Panc1 (cell line): ENCODE measurements around the gene PDE10A. TPM values are rescaled to one million over a fixed set of nuclear protein-coding genes. Genes with fewer than 3 reads are reported as not detected.

Source experiments
- ATAC-seq: fragments of 200-7000 bp; cut with Tn5 transposase; 2 replicates; pipeline ENCODE4 v1.9.1; 2020; ENCODE audit warnings: mild to moderate bottlenecking, moderate library complexity
- BruUV-seq: library from RNA; stranded (reverse); fragments of 400-500 nt; replicated peaks from 2 replicates; lab custom pipeline; 2021; lab: Mats Ljungman, UMichigan
- CTCF ChIA-PET: fragments of 300-600 bp; sonication (Branson Sonifier 250); formaldehyde crosslinking; loops from one replicate; lab custom pipeline; 2022; ENCODE audit warnings: antibody characterized with exemption; lab: Charles Lee
- POLR2A ChIA-PET: fragments of 300-600 bp; sonication (Branson Sonifier 250); formaldehyde crosslinking; loops from one replicate; lab custom pipeline; 2022; ENCODE audit warnings: antibody characterized with exemption; lab: Charles Lee
- DNase-seq: peaks from one replicate; pipeline ENCODE4 v3.0.0-alpha.2; 2010; ENCODE audit warnings: low read depth, low spot score
- H3K27ac ChIP-seq: 2 replicates; pipeline ENCODE4 v1.5.1; 2011; ENCODE audit warnings: mild to moderate bottlenecking, low read length, inconsistent platforms
- H3K27me3 ChIP-seq: fragments of 200-500 bp; sonication (Bioruptor generic); 2 replicates; pipeline ENCODE4 v1.6.0; 2014; ENCODE audit warnings: low read length, inconsistent platforms; ENCODE audit not compliant: control insufficient read depth, insufficient read depth
- H3K36me3 ChIP-seq: fragments of 200-500 bp; sonication (Bioruptor generic); 2 replicates; pipeline ENCODE4 v1.5.1; 2014; ENCODE audit warnings: inconsistent platforms, mild to moderate bottlenecking, low read length, moderate library complexity; ENCODE audit not compliant: control insufficient read depth, insufficient read depth
- H3K4me1 ChIP-seq: 2 replicates; pipeline ENCODE4 v1.5.1; 2011; ENCODE audit warnings: inconsistent platforms, mild to moderate bottlenecking, low read length, moderate library complexity; ENCODE audit not compliant: control insufficient read depth, insufficient read depth
- H3K4me3 ChIP-seq, 2 experiments: 2 replicates each; pipeline ENCODE4 v1.5.1; 2011 to 2012; ENCODE audit warnings: low read depth in 2 of 2, low read length in 2 of 2, mild to moderate bottlenecking in 2 of 2, inconsistent platforms in 1 of 2, moderate library complexity in 1 of 2
- H3K9me3 ChIP-seq: fragments of 200-500 bp; sonication (Bioruptor generic); 2 replicates; pipeline ENCODE4 v1.5.1; 2014; ENCODE audit warnings: low read depth, mild to moderate bottlenecking, inconsistent platforms, low read length, moderate library complexity; ENCODE audit not compliant: control insufficient read depth, insufficient read depth
- POLR2AphosphoS5 ChIP-seq: IDR thresholded peaks from 2 replicates; pipeline ENCODE4 v1.6.1; 2012; ENCODE audit warnings: mild to moderate bottlenecking, low read depth, low read length, moderate library complexity
- REST ChIP-seq, 2 experiments: IDR thresholded peaks; 2 replicates each; pipeline ENCODE4 v1.6.1; 2011 to 2012; ENCODE audit warnings: low read depth in 2 of 2, control low read depth in 1 of 2, low read length in 1 of 2, mild to moderate bottlenecking in 1 of 2, moderate library complexity in 1 of 2; ENCODE audit not compliant: insufficient read depth in 1 of 2
- SIN3A ChIP-seq: IDR thresholded peaks from 2 replicates; pipeline ENCODE4 v1.6.1; 2012; ENCODE audit warnings: low read depth, mild to moderate bottlenecking, low read length, moderate library complexity, borderline replicate concordance; ENCODE audit not compliant: insufficient read depth
- TCF7L2 ChIP-seq: IDR thresholded peaks from 2 replicates; pipeline ENCODE4 v1.6.1; 2011; ENCODE audit warnings: mild to moderate bottlenecking, low read depth, low read length, inconsistent platforms
- in situ Hi-C: cut with HindIII; loops from 2 replicates; pipeline ENCODE4 v1.10.0; 2016; ENCODE audit warnings: low sequenced_read_pairs, low pct_unique_long_range_greater_than_20kb
- intact Hi-C: fragments of 100-400 bp; cut with micrococcal nuclease; formaldehyde crosslinking; loops from one replicate; pipeline ENCODE4 v1.10.0; 2022; ENCODE audit not compliant: unreplicated experiment
- total RNA-seq: library from RNA; stranded (reverse); gene quantifications from one replicate; pipeline ENCODE4 v1.2.1, GENCODE V29; 2021; ENCODE audit not compliant: unreplicated experiment
- TF ChIP-seq, protein P1 (sequence below): fragments of 450-650 bp; IDR thresholded peaks from 2 replicates; pipeline ENCODE4 v1.5.1; 2017; ENCODE audit warnings: mild to moderate bottlenecking

Gene PDE10A
- total RNA-seq, 1 experiment from 2014 or later: 27.8 TPM

- no TSS peak for BruUV-seq
- intact Hi-C loops (no loop called here), in situ Hi-C loops (no loop called here)
- TF ChIP-seq TCF7L2: no peak
- TF ChIP-seq REST (IDR thresholded peaks at IDR 0.05; ENCODE audit: insufficient read depth in 1 of 2, low read depth in 2 of 2, low read length in 1 of 2): no peak
- TF ChIP-seq POLR2AphosphoS5: no peak
- TF ChIP-seq, protein P1, sequence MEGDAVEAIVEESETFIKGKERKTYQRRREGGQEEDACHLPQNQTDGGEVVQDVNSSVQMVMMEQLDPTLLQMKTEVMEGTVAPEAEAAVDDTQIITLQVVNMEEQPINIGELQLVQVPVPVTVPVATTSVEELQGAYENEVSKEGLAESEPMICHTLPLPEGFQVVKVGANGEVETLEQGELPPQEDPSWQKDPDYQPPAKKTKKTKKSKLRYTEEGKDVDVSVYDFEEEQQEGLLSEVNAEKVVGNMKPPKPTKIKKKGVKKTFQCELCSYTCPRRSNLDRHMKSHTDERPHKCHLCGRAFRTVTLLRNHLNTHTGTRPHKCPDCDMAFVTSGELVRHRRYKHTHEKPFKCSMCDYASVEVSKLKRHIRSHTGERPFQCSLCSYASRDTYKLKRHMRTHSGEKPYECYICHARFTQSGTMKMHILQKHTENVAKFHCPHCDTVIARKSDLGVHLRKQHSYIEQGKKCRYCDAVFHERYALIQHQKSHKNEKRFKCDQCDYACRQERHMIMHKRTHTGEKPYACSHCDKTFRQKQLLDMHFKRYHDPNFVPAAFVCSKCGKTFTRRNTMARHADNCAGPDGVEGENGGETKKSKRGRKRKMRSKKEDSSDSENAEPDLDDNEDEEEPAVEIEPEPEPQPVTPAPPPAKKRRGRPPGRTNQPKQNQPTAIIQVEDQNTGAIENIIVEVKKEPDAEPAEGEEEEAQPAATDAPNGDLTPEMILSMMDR: no peak
- CTCF ChIA-PET: no interaction called here
- Histone ChIP-seq H3K4me1 (no peaks in the 10 kb centered on the region), H3K9me3 (no peaks in the 10 kb centered on the region), H3K27ac (no peak overlapping the region), H3K4me3 (no peak overlapping the region), H3K36me3 (no peaks in the 10 kb centered on the region), H3K27me3 (no peaks in the 10 kb centered on the region; the same call in 1 of the 2 replicates)
- no peak for ATAC-seq
- POLR2A ChIA-PET: no interaction called here
- no peak for DNase-seq
Observed at GRCh38 chr6:165300422-165300936, 362.6 kb downstream of the PDE10A start.

DNA sequence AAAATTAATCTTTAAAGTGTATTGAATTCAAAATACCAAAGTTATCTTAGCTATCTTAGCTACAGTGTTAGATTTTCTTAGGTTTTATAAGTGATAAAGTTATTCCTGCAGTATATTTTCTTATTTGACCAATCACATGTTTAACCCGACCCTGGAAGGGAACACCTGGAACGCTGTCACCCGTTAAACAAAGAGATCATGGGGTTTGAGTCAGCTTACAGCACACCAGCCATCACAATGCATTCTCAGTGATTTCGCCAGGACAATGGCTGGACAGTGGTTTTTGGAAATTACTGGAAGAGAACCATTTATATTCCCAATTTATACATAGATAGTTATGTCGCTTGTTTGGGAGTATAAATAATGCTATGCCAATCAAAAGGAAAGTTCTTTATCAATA, 364.2 kb downstream of the PDE10A start:
- H3K27me3 ChIP-seq: no peaks in the 10 kb centered on the region; the same call in 1 of the 2 replicates
- no peak for DNase-seq
- no peak overlapping the region for H3K4me3 ChIP-seq
- no peaks in the 10 kb centered on the region for H3K9me3 ChIP-seq
- in situ Hi-C loops: no loop called here
- no peak overlapping the region for H3K27ac ChIP-seq
- ChIA-PET POLR2A (no interaction called here), CTCF (no interaction called here)
- no peak for ATAC-seq
- TF ChIP-seq SIN3A (no peak), POLR2AphosphoS5 (no peak), TCF7L2 (no peak), REST (IDR thresholded peaks at IDR 0.05; ENCODE audit: insufficient read depth in 1 of 2, low read depth in 2 of 2, low read length in 1 of 2) (no peak)
- TF ChIP-seq, protein P1: no peak
- intact Hi-C loops: no loop called here
- no TSS peak for BruUV-seq
- H3K36me3 ChIP-seq: no peaks in the 10 kb centered on the region
- H3K4me1 ChIP-seq: no peaks in the 10 kb centered on the region
